Motor neuron (in vitro differentiated cells): ENCODE data around the gene GRIN2A. TPM values are rescaled to one million over a fixed set of nuclear protein-coding genes. Genes with fewer than 3 reads are reported as not detected.

Source experiments
- ATAC-seq, 8 experiments: fragments of 200-7000 bp; cut with Tn5 transposase; replicated peaks in 6 of 8; 2 replicates each; pipeline ENCODE4 v1.8.0; 2021; ENCODE audit warnings: mild to moderate bottlenecking in 8 of 8, moderate library complexity in 8 of 8
- H3K27ac ChIP-seq, 2 donors: fragments of 250-450 bp; sonication (Bioruptor Pico); 2 replicates each; pipeline ENCODE4 v1.9.0; 2021; ENCODE audit warnings: antibody characterized with exemption in 2 of 2, mild to moderate bottlenecking in 2 of 2, moderate library complexity in 1 of 2
- H3K4me1 ChIP-seq, 2 donors: fragments of 250-450 bp; sonication (Bioruptor Pico); replicated peaks in 1 of 2; 2 replicates each; pipeline ENCODE4 v1.6.1; 2021; ENCODE audit warnings: antibody characterized with exemption in 2 of 2, mild to moderate bottlenecking in 2 of 2, moderate library complexity in 1 of 2
- H3K4me3 ChIP-seq, 5 donors: fragments of 250-450 bp; sonication (Bioruptor Pico); 2 replicates each; pipeline ENCODE4 v1.9.0; 2021; ENCODE audit warnings: antibody characterized with exemption in 5 of 5, mild to moderate bottlenecking in 5 of 5, moderate library complexity in 4 of 5
- WGBS, 10 experiments: fragments of 450-650 bp; shearing (Covaris generic); methylation state at CpG; one replicate each; pipeline ENCODE4 v1.0.0; 2022; 5-methylcytosine and 5-hydroxymethylcytosine counted together
- in situ Hi-C, 9 experiments: fragments of 400-800 bp; cut with MboI; loops; one replicate each; pipeline ENCODE4 v1.15.0; 2021; ENCODE audit warnings: low sequenced_read_pairs in 9 of 9, low pct_unique_long_range_greater_than_20kb in 2 of 9; ENCODE audit not compliant: unreplicated experiment in 9 of 9
- total RNA-seq, 8 experiments: library from RNA; unstranded; fragments of 300-600 nt; gene quantifications; 2 replicates each; pipeline versions ENCODE4 v1.2.3 to v1.2.4, GENCODE V29; 2022

GRIN2A gene
- total RNA-seq, 8 experiments from 2014 or later: 0.14 to 21.2 (median 2.9) TPM

- Histone ChIP-seq H3K4me1 (peaks cover 6 to 18% of the 10 kb centered on the region in 2 donors), H3K27ac (no peak overlapping the region), H3K4me3 (peak overlapping the region in 3 of 5 donors; percentile 0 to 47 (median 12))
- in situ Hi-C loops: loop anchor here in 3 of 9 experiments (5.0 to 25.0 kb wide), 3 partner anchors 918 to 1018 kb away; no protein-coding TSS in a partner anchor
- ATAC-seq: no peak
- 80 to 100% (median 94%) methylated on average over 3 to 10 of the region's 53 CpGs; no CpG with 5 or more reads in 6 of the 10 experiments for WGBS, 10 experiments
Measured at GRCh38 chr16:10180042-10180770, 2.0 kb downstream of the GRIN2A start.

DNA sequence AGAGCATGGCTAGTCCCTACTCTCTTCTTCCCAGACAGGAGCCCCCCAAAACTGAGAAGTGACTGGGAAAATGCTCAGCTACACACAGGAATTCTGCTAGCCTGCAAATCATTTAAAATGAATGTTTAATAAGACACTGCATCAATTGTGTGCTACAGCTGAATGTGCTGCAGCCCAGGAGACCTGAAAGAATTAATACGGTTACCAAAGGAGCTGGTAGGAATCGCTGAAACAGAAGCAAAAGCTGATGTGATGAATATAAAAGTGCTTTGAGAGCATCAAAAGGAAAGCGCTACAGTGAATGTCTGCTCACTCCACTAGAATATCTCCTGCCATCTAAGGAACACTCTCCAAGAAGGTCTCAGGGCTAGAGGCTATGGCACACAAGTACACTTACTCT lies 3.7 kb downstream of the GRIN2A start:
- H3K4me3 ChIP-seq: no peak overlapping the region
- in situ Hi-C loops: loop anchor here in 3 of 9 experiments (25.0 kb wide), 2 partner anchors 916 to 1016 kb away; no protein-coding TSS in a partner anchor
- no peak overlapping the region for H3K27ac ChIP-seq
- ATAC-seq: peak in 1 of 8 experiments; percentile 24
- WGBS, 10 experiments: 40 to 86% (median 55%) methylated on average over 1 to 3 of the region's 3 CpGs; no CpG with 5 or more reads in 4 of the 10 experiments
- peaks cover 6 to 15% of the 10 kb centered on the region in 2 donors for H3K4me1 ChIP-seq

DNA sequence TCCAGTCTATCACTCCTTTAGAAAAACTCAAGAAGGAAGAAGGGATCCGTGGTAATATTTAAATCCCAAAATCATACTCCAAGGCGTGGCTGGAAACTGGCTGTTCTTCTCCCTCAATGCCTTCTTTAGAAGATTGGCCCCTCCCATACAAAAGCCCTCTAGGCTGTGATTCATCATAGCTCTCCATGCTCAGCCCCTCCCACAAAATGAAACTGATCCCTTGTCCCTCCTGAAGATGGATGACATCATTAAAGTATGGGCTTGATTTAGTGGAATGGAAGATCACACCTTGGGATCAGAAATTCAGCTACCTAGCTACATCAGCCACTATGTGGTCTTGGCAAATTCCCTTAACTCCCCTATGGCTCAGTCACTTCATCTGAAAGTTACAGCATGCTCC lies 4.1 kb downstream of the GRIN2A start:
- H3K4me3 ChIP-seq: no peak overlapping the region

GRCh38 chr16:10172848-10173655 lies 9.2 kb downstream of the GRIN2A start:
- WGBS, 10 experiments: 16 to 98% (median 83%) methylated on average over 5 to 14 of the region's 16 CpGs
- H3K4me3 ChIP-seq: no peak overlapping the region
- in situ Hi-C loops: loop anchor here in 1 of 9 experiments (25.0 kb wide), 1 partner anchor 1011 kb away; no protein-coding TSS in a partner anchor
- no peak overlapping the region for H3K27ac ChIP-seq
- no peak for ATAC-seq
- peaks cover 2 to 4% of the 10 kb centered on the region in 2 donors for H3K4me1 ChIP-seq

More for the DNA sequence above, 4.1 kb downstream of the GRIN2A start:
- ATAC-seq: peak in 2 of 8 experiments; percentile 42 to 51
- H3K4me1 ChIP-seq: peaks cover 6 to 15% of the 10 kb centered on the region in 2 donors
- 10 to 86% (median 50%) methylated on average over 1 to 2 of the region's 2 CpGs; no CpG with 5 or more reads in 5 of the 10 experiments for WGBS, 10 experiments
- in situ Hi-C loops: loop anchor here in 3 of 9 experiments (25.0 kb wide), 2 partner anchors 916 to 1016 kb away; no protein-coding TSS in a partner anchor
- H3K27ac ChIP-seq: no peak overlapping the region

- 0 to 100% (median 77%) methylated on average over 1 to 4 of the region's 4 CpGs; no CpG with 5 or more reads in 1 of the 10 experiments for WGBS, 10 experiments
- in situ Hi-C loops: loop anchor here in 1 of 9 experiments (25.0 kb wide), 1 partner anchor 1009 kb away; no protein-coding TSS in a partner anchor
- ATAC-seq: no peak
- Histone ChIP-seq H3K27ac (no peak overlapping the region), H3K4me1 (no peaks in the 10 kb centered on the region), H3K4me3 (no peak overlapping the region)
Measured at GRCh38 chr16:10171221-10171620, 11.0 kb downstream of the GRIN2A start.

GRCh38 chr16:10169904-10170410 lies 12.3 kb downstream of the GRIN2A start:
- Histone ChIP-seq H3K4me3 (no peak overlapping the region), H3K27ac (no peak overlapping the region), H3K4me1 (no peaks in the 10 kb centered on the region)
- ATAC-seq: peak in 3 of 8 experiments; percentile 60 to 88 (median 65)
- in situ Hi-C loops: loop anchor here in 1 of 9 experiments (25.0 kb wide), 1 partner anchor 1008 kb away; no protein-coding TSS in a partner anchor
- 0 to 100% (median 78%) methylated on average over 2 of the region's 2 CpGs; no CpG with 5 or more reads in 4 of the 10 experiments for WGBS, 10 experiments

DNA sequence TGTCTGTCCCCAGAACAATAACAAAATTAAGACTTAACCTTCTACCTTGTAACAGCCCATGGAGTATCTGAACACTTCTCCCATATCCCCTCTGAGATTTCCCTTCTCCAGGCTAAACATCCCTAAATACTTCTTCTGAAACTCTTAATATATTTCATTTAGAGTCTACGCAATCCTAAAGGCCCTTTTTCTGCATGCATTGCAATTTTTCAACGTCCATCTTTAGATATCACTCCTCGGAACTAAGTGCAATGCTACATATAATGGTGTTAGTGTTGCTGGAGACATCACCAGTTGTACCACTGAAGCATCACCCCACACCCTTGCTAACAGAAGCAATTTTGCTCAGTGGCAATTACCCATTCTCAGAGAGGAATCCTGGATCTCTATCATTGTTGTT lies 13.2 kb downstream of the GRIN2A start:
- ATAC-seq: no peak
- Histone ChIP-seq H3K4me1 (no peaks in the 10 kb centered on the region), H3K4me3 (no peak overlapping the region), H3K27ac (no peak overlapping the region)
- WGBS, 10 experiments: 20 to 100% (median 90%) methylated on average over 1 to 3 of the region's 3 CpGs; no CpG with 5 or more reads in 3 of the 10 experiments
- in situ Hi-C loops: loop anchor here in 1 of 9 experiments (25.0 kb wide), 1 partner anchor 1007 kb away; no protein-coding TSS in a partner anchor

DNA sequence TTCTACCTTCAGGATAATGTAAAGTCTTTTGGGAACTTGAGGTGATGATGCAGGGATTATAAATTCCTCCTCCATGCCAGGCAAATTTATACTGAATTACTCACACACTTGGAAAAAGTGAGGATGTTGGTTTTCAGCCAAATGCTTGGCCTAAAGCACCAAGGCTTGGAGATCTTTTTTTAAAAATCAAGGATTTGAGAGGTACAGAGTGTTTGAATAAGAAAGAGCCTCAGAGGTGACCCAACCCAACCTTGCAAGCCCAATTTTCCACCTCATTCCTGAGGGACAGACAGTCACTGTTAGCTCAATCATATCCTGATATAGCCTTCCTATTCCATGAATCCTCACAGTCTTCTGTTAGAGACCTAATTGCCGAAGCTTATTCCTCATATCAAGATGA lies 14.0 kb downstream of the GRIN2A start:
- ATAC-seq: no peak

DNA sequence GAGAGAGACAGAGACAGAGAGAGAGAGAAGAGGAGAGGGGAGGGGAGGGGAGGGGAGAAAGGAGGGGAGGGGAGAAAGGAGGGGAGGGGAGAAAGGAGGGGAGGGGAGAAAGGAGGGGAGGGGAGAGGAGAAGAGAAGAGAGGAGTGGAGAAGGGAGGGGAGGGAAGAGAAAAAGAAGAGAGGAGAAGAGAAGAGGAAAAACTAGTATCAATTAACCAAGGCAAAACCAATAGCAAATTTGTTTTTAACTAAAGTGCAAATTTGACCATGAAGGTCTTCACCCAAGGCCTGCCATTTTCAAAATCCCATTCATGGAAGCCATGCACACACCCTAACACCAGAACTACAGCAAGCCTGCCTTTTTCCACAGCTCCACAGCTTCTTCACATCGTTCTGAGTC lies 16.6 kb downstream of the GRIN2A start:
- 14 to 100% (median 59%) methylated on average over 1 of the region's 1 CpG; no CpG with 5 or more reads in 2 of the 10 experiments for WGBS, 10 experiments
- Histone ChIP-seq H3K4me1 (no peaks in the 10 kb centered on the region), H3K27ac (no peak overlapping the region), H3K4me3 (no peak overlapping the region)
- in situ Hi-C loops: loop anchor here in 1 of 9 experiments (25.0 kb wide), 1 partner anchor 1003 kb away; no protein-coding TSS in a partner anchor
- no peak for ATAC-seq

More for the DNA sequence above, 14.0 kb downstream of the GRIN2A start:
- in situ Hi-C loops: loop anchor here in 1 of 9 experiments (25.0 kb wide), 1 partner anchor 1006 kb away; no protein-coding TSS in a partner anchor
- Histone ChIP-seq H3K27ac (no peak overlapping the region), H3K4me3 (no peak overlapping the region), H3K4me1 (no peaks in the 10 kb centered on the region)
- 57 to 100% (median 75%) methylated on average over 1 of the region's 1 CpG; no CpG with 5 or more reads in 4 of the 10 experiments for WGBS, 10 experiments

- no peak for ATAC-seq
- WGBS, 10 experiments: 83% methylated on average over 1 of the region's 1 CpG; no CpG with 5 or more reads in 8 of the 10 experiments
- Histone ChIP-seq H3K4me1 (no peaks in the 10 kb centered on the region), H3K27ac (no peak overlapping the region), H3K4me3 (no peak overlapping the region)
- in situ Hi-C loops: loop anchor here in 1 of 9 experiments (25.0 kb wide), 1 partner anchor 1001 kb away; no protein-coding TSS in a partner anchor
Measured at GRCh38 chr16:10162981-10163380, 19.2 kb downstream of the GRIN2A start.

GRCh38 chr16:10156099-10156498 lies 26.1 kb downstream of the GRIN2A start:
- in situ Hi-C loops: loop anchor here in 1 of 9 experiments (25.0 kb wide), 1 partner anchor 994 kb away; no protein-coding TSS in a partner anchor
- Histone ChIP-seq H3K27ac (no peak overlapping the region), H3K4me1 (no peaks in the 10 kb centered on the region), H3K4me3 (no peak overlapping the region)
- peak in 3 of 8 experiments; percentile 14 to 92 (median 62) for ATAC-seq
- 3 to 100% (median 97%) methylated on average over 1 to 4 of the region's 4 CpGs; no CpG with 5 or more reads in 3 of the 10 experiments for WGBS, 10 experiments

- peak in 7 of 8 experiments; percentile 36 to 88 (median 59) for ATAC-seq
- H3K4me3 ChIP-seq: no peak overlapping the region
- in situ Hi-C loops: loop anchor here in 1 of 9 experiments (25.0 kb wide), 1 partner anchor 992 kb away; no protein-coding TSS in a partner anchor
- H3K4me1 ChIP-seq: no peaks in the 10 kb centered on the region
- H3K27ac ChIP-seq: no peak overlapping the region
- WGBS, 10 experiments: 6 to 100% (median 74%) methylated on average over 1 to 2 of the region's 2 CpGs; no CpG with 5 or more reads in 2 of the 10 experiments
Measured at GRCh38 chr16:10154389-10154788, 27.8 kb downstream of the GRIN2A start.
